ENCODE measurements around the gene OR3A1.
"Not testable (repeated sequence)": the region's sequence is repeated elsewhere in the genome, so short reads cannot be mapped to it uniquely, and the experiment has no call there.

OR3A1 gene

GRCh38 chr17:3249013-3249412 lies 49.1 kb downstream of the OR3A1 start:
- not testable (repeated sequence) for H3K36me3 Mint-ChIP-seq (ENCODE audit: insufficient read depth); H3K4me1 Mint-ChIP-seq (ENCODE audit: low read depth in 2 of 2); DNase-seq; H3K4me3 Mint-ChIP-seq; H3K27ac Mint-ChIP-seq; H3K9me3 Mint-ChIP-seq; ATAC-seq (replicated peaks)
- peaks cover 7 to 10% of the 10 kb centered on the region in 2 donors for H3K27me3 Mint-ChIP-seq

GRCh38 chr17:3244841-3245240 lies 53.3 kb downstream of the OR3A1 start:
- not testable (repeated sequence) for H3K4me1 Mint-ChIP-seq (ENCODE audit: low read depth in 2 of 2); H3K4me3 Mint-ChIP-seq; H3K27me3 Mint-ChIP-seq; H3K36me3 Mint-ChIP-seq (ENCODE audit: insufficient read depth); H3K9me3 Mint-ChIP-seq; ATAC-seq (replicated peaks); DNase-seq; H3K27ac Mint-ChIP-seq

GRCh38 chr17:3241044-3241443 lies 57.1 kb downstream of the OR3A1 start:
- not testable (repeated sequence) for H3K36me3 Mint-ChIP-seq (ENCODE audit: insufficient read depth); H3K9me3 Mint-ChIP-seq; H3K4me3 Mint-ChIP-seq; H3K27ac Mint-ChIP-seq; H3K27me3 Mint-ChIP-seq; H3K4me1 Mint-ChIP-seq (ENCODE audit: low read depth in 2 of 2); DNase-seq; ATAC-seq (replicated peaks)

Measured in effector memory CD8-positive, alpha-beta T cell (primary cell).